Measurements from ENCODE around the gene WDR47.
"Not testable (repeated sequence)": the region's sequence is repeated elsewhere in the genome, so short reads cannot be mapped to it uniquely, and the experiment has no call there.

WDR47 gene

GRCh38 chr1:108947871-108948525 is 93.9 kb downstream of the WDR47 start:
- no peak for DNase-seq (ENCODE audit: low read depth)
- no peak for TF ChIP-seq CTCF (IDR thresholded peaks at IDR 0.05; ENCODE audit: control insufficient read depth, extremely low read depth, insufficient read depth)

GRCh38 chr1:108936170-108936569 is 105.7 kb downstream of the WDR47 start:
- no peak overlapping the region for H3K4me3 ChIP-seq (ENCODE audit: low read depth, low read length)
- no peak for DNase-seq (ENCODE audit: low read depth)
- TF ChIP-seq CTCF (IDR thresholded peaks at IDR 0.05; ENCODE audit: control insufficient read depth, extremely low read depth, insufficient read depth), result no peak

More at GRCh38 chr1:108947871-108948525, 93.9 kb downstream of the WDR47 start:
- H3K4me3 ChIP-seq (ENCODE audit: low read depth, low read length), result peak overlapping the region; percentile 23; the same call in 1 of the 2 replicates

- no peak for DNase-seq (ENCODE audit: low read depth)
- no peak for TF ChIP-seq CTCF (IDR thresholded peaks at IDR 0.05; ENCODE audit: control insufficient read depth, extremely low read depth, insufficient read depth)
- H3K4me3 ChIP-seq (ENCODE audit: low read depth, low read length), result no peak overlapping the region
These were observed 108.0 kb downstream of the WDR47 start for GRCh38 chr1:108933944-108934343.

GRCh38 chr1:108927565-108927964 is 114.3 kb downstream of the WDR47 start:
- DNase-seq (ENCODE audit: low read depth); H3K4me3 ChIP-seq (ENCODE audit: low read depth, low read length): not testable (repeated sequence)

GRCh38 chr1:108925920-108926319 is 116.0 kb downstream of the WDR47 start:
- DNase-seq (ENCODE audit: low read depth), result no peak
- H3K4me3 ChIP-seq (ENCODE audit: low read depth, low read length), result no peak overlapping the region
- TF ChIP-seq CTCF (IDR thresholded peaks at IDR 0.05; ENCODE audit: control insufficient read depth, extremely low read depth, insufficient read depth), result no peak

Measured in LNCaP clone FGC (cell line).